HG03045 (cell line): ENCODE measurements around the gene ELP4.

Source experiments
- ATAC-seq: cut with Tn5 transposase; IDR thresholded peaks from one replicate; pipeline ENCODE4 v1.9.1; 2021; ENCODE audit warnings: mild to moderate bottlenecking, moderate library complexity; ENCODE audit not compliant: unreplicated experiment

Gene ELP4

GRCh38 chr11:31809541-31809856, 299.9 kb downstream of the ELP4 start:
- no peak for ATAC-seq

DNA sequence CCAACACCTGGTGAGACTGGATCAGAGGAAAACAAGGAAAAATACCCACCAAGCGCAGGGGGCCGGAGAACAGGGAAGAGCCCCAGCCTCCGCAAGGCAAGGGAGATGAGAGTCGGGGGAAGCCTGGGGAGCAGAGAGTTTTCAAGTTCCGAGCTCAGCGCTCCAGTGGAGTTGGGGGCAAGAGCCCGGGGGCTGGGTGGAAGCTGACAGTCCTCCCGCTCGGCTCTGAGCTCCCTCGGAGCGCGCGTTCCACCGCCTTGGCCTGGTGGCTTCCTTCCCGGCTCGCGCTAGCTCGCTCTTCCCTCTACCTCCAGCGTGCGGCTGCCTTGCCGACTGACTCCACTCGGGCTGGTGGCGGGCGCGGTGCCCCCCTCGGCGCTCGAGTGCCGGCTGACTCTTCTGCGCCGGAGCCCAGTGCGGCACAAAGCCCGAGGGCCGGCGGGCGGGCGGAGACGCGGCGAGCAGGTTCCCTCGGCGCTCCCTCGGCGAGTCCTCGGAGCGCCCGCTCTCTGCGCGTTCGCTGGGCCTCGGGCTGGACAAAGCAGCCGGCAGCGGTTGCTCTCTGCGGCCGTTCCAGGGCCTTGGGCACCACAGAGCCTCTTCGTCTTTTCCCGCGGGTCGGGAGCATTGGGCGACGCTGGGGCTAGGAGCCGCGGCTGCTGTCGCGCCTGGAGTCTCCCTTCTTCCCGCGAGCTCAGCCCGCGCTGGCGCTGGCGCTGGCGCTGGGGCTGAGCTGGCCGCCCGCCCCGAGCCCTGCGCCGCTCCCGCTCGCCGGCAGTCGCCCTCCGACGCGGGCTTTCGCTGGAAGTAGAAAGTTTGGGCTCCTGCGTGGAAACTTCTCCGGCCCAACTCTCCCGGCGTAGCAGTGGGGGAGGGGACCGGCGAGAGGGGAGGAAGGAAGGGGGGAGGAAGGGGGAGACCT, 300.6 kb downstream of the ELP4 start:
- ATAC-seq = no peak

DNA sequence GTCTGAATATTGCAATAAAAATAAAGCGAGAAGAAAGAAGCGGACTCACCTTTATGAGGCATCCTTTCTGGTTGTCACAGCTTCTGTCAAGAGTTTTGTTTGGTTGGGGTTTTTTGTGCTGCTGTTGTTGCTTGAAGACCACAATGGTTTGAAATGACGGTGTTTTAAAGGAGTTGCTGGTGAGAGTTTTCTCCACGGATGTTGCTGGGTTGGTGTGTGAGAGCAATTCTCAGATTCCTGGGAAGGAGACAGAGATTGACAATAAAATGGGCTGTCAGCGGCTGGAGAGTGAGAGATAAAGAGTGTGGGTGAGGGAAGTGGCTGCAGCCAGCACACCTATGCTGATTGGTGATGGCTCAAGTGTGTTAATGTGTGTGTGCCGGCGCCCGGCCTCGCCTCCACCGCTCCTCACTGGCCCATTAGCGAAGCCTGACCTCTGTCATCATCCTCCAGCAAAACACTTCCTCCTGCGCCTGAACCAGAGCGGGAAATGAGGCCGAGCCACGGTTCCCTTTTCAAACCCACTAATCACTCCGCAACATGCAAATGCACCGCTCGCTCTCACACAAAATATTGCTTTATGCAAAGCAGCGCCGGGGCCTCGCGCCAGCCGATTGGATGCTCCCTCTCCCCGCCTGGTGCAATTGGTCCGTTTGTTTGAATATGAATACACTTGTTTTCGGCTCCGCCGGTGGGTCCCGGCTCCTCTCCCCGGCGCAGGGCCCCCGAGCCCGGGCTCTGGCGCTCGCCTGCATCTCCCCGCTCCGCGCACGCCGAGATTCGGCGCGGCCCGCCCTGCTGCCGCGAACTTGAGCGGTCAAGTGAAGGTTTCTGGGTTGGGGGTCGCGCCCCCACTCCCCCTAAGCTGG, 301.4 kb downstream of the ELP4 start, which contains the start of gene PAX6:
PAX6 (minus strand) TSS at position 544 of the 869 bp plus-strand sequence. CDS start 4,911 bp downstream, outside the sequence.
- ATAC-seq = peak; percentile 43

GRCh38 chr11:31812383-31813381, 303.1 kb downstream of the ELP4 start:
- no peak for ATAC-seq

- ATAC-seq = no peak
Measured at GRCh38 chr11:31813391-31814175, 304.0 kb downstream of the ELP4 start.

- no peak for ATAC-seq
Measured at GRCh38 chr11:31814176-31814868, 304.8 kb downstream of the ELP4 start.

DNA sequence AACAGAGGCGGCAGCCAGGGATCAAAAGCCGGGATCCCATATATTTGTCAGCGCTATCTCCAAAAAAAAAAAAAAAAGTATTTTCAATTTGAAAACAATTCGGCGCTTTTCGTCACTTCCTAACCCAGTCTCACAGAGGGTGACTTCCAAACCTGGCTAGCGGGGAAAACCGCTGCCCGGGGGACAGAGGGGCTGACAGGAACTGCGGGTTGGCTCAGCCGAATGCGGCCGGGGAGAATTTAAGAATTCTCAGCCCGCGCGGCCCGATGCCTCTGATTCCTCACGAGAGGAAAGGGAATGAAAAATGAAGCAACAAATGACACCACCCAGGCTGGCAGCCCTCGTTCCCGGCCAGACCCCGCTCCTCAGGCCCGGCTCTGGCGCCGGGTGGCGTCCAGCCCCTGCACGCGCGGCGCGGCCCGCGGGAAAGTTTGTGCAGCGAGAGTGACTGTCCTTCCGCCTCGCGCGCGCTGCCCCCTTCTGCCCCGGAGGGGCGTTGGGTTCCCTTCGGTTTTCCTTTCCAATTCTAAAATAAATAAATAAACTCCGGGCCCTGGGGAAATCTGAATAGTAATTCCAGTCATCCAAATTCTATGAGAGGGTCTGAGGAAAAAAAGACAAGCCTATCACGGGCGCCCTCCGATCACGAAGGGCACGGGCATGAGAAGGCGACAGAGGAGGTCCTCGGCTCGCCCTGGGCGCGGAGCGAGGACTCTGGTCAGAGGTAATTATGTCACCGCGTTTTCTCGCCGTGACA, 306.3 kb downstream of the ELP4 start:
- ATAC-seq = no peak

DNA sequence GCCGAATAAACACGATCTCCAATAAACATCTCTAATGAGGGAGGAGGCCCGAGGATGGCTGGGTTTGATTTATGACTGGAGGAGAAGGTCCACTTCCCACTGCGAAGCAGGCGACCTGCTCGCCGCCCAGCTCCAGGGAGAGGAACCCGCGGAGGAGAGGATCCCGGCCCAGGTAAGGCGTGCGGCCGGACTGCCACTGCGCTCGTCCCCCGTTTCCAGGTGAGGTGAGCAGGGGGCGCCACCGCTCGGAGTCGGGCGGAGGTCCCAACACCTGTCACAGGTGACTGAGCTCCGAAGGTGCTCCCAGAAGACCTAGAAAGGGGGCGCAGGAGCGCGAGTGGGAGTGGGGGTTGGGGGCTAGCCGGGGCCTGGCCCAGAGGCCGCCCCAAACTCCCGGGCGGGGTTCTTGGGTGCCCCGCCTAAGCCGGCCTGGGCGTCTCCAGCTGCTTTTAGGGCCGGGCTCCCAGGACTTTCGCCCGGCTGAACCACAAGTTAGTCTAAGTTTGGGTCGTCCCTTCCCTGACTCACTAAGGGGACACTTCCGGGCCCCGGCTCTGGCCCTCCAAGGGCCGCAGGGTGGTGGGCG, 307.0 kb downstream of the ELP4 start:
- no peak for ATAC-seq

- ATAC-seq = no peak
Measured at GRCh38 chr11:31817054-31817620, 307.6 kb downstream of the ELP4 start.

DNA sequence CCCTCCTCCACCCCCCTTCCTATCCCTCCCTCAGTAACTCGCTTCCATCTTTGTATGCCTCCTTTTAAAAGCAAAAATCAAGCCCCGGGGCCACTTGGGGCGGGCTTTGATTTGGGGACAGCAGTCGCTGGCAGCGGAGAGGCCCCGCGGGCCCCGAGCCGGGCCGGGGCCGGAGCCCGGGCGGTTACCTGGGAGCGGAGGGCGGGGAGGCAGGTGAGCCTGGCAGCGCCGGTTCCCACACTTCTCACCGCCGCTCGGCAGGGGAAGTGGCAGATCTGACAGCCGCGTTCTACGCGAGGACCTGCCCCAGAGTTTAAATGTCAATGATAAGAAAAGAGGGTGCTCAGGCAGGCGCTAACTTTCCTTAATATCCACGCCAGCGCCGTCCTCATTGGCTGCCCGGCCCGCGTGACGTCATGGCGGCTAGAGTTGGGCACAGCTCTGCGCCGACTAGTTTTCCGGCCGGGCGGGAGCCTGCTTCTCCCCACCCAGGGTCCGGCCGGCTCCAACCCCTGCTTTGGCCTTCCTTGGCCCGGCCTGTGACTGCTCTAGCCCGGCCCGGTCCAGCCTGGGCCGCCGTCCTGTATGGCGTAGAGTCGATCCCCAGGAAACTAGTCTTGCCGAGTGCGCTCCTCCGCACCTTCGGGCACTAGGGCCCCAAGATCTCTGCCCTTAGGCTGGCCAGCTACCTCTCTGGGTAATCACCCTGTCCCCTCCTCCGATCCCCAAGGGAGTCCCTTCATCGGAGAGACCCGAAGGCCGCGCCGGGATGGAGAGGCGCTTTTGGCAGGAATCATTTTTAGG, 308.3 kb downstream of the ELP4 start:
- no peak for ATAC-seq

GRCh38 chr11:31818425-31818755, 308.8 kb downstream of the ELP4 start:
- ATAC-seq = no peak

GRCh38 chr11:31818874-31819331, 309.3 kb downstream of the ELP4 start:
- ATAC-seq = no peak

GRCh38 chr11:31819621-31820437, 310.3 kb downstream of the ELP4 start:
- no peak for ATAC-seq

DNA sequence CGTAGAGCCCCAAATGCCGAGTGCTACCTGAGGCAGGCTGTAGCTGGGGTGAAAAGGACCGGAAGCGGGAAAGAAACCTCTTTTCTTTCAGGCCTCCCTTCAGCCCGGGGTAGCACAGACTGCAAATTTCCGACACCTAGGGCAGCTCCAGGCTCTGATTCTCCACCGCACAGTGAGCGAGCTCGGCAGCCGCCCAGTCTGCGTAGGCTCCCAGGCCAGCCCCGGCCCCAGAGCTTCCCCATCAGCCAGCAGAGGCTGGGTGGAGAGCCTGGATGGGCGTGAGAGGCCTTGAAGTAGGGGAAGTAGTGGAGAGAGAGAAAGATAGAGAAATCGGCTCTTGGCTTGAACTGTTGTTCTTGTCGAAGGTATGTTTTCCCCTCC, 310.9 kb downstream of the ELP4 start:
- no peak for ATAC-seq

DNA sequence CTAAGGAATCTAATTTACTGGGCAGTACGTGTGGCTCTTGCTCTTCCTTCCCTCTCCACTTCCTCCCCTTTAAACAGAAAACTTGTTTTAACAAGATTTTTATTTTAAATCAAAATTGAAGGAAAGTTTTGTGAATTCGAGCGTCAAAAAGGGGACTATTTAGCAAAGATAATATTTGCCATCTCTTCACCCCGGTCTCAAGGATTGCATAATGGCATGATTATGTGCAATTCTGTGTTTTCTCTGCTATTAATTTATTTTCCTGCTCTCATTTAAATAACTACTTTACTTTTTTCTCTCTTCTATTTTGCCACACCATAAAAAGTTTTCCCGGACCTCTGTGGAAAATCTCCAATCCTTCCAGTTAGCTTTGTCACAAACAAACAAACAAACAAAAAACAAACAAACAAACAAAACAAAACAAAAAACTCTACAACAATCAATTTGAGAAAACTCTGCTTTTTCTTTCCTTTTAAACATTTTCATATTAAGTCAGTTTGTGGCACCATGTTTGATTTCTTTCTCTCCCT, 311.7 kb downstream of the ELP4 start:
- no peak for ATAC-seq

DNA sequence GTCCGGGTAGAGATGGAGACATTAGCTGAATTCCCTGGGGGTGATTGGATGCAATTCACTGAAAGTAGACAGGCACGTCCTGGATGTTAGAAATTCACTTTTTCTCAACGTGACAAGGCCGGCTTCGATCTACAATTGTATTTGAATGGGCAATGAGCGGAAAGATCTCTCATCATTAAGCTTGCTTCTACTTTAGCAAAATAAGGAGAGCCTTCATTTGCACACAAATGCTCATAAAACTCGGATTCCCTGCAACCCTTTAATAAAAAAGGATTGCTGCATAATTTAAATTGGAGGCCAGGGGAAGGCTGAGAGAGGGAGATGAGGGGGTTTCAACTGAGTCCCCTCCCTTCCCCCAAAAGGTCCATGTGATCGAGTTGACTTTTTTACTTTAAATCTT, 312.2 kb downstream of the ELP4 start:
- no peak for ATAC-seq
